ENCODE results near the gene C2orf42. TPM values are rescaled to one million over a fixed set of nuclear protein-coding genes. Genes with fewer than 3 reads are reported as not detected.
"Not testable (repeated sequence)": the region's sequence is repeated elsewhere in the genome, so short reads cannot be mapped to it uniquely, and the experiment has no call there.

C2orf42 gene
- total RNA-seq, 1 donor, result 26.9 TPM

DNA sequence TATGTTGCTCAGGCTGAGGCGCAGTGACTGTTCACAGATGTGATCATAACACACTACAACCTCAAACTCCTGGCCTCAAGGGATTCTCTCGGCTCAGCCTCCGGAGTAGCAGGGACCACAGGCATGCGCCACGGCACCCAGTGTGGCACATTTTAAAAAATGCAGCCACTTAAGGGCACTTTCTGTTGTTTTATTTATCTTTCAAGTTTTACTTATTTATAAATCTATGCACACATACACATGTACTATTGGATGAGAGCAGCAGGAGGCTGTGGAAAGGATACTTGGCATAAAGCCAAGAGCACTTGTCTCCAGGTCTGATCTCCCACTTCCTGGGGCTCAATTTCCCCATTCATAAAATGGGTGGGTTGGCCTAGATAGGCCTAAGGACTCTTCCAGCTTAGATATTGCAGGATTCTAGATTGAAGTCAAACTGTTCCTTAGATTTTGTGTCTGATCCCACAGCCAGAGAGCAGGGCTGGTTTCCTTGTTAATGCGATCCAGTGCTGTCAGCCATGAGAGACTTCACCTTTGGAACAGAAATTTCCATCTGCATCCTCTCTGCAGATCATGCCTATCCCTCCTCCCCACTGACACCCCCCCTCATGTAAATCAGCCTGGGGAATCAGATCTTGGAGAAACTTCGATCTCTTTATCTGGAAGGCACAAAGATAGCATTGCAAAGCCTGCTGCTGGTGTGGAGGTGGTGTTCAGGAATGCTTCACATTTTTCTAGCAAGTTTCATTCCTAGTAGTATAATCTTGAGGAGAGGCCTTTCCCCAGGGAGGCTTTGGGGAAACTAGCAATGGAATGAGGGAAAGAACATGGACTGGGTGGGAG is 78.8 kb downstream of the C2orf42 start:
- H3K4me3 ChIP-seq (ENCODE audit: low read depth, low read length), result no peak overlapping the region
- TF ChIP-seq, protein P1, sequence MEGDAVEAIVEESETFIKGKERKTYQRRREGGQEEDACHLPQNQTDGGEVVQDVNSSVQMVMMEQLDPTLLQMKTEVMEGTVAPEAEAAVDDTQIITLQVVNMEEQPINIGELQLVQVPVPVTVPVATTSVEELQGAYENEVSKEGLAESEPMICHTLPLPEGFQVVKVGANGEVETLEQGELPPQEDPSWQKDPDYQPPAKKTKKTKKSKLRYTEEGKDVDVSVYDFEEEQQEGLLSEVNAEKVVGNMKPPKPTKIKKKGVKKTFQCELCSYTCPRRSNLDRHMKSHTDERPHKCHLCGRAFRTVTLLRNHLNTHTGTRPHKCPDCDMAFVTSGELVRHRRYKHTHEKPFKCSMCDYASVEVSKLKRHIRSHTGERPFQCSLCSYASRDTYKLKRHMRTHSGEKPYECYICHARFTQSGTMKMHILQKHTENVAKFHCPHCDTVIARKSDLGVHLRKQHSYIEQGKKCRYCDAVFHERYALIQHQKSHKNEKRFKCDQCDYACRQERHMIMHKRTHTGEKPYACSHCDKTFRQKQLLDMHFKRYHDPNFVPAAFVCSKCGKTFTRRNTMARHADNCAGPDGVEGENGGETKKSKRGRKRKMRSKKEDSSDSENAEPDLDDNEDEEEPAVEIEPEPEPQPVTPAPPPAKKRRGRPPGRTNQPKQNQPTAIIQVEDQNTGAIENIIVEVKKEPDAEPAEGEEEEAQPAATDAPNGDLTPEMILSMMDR (IDR thresholded peaks at IDR 0.05; ENCODE audit: insufficient read depth, low read length), result no peak
- peak; percentile 89 for DNase-seq (ENCODE audit: low read depth)

DNA sequence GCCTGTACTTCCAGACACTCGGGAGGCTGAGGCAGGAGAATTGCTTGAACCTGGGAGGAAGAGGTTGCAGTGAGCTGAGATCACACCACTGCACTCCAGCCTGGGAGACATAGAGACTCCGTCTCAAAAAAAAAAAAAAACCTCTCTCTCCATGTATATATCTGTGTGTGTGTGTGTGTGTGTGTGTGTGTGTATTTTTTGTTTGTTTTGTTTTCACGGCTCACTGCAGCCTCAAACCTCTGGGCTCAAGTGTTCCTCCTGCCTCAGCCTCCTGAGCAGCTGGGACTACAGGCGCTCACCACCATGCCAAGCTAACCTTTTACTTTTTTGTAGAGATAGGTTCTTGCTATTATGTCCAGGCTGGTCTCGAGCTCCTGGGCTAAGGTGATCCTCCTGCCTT is 80.4 kb downstream of the C2orf42 start:
- not testable (repeated sequence) for H3K4me3 ChIP-seq (ENCODE audit: low read depth, low read length); DNase-seq (ENCODE audit: low read depth)

DNA sequence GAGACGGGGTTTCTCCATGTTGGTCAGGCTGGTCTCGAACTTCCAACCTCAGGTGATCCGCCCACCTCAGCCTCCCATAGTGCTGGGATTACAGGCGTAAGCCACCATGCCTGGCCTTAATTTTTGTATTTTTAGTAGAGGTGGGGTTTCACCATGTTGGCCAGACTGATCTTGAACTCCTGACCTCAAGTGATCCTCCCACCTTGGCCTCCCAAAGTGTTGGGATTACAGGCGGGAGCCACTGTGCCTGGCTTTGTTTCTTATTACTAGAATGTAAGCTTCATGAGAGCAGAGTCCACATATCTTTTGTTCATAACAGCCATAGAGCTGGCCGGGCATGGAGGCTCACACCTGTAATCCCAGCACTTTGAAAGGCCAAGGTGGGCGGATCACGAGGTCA is 84.7 kb downstream of the C2orf42 start:
- DNase-seq (ENCODE audit: low read depth); H3K4me3 ChIP-seq (ENCODE audit: low read depth, low read length): not testable (repeated sequence)

DNA sequence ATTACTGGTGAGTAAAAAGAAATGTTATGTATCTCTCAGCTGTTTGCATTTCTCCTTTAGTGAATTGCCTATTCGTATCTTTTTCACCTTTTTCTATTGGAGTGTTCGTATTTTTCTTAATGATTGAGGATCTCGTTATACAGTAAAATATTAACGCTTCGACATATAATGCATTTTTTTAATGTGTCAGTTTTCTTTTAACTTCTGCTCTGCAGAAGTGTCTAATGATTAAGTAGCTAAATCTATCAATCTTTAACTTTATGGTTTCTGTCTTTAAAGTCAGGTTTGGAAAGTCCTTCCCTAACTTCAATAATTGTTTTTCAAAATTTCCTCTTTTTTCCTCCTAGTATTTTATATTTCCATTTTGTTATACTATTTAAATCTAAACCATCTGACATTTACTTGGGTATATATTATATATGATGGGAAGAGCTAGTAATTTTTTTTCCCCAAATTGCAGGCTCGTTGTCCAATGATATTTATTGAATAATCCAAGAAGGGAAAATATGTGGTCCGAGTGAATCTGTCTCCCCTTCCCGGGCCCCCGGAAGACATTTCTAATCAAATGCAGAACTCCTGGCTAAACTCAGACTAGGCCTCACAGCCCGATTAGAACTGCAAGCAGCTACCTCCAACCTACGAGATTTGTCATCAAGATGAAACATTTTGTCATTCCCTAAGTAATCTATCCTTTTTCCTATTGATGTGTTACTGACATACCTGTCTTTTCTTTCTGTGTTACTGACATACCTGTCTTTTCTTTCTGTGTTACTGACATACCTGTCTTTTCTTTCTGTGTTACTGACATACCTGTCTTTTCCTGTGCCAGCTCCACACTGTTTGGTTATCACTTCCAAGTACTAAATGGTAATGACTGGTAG is 86.3 kb downstream of the C2orf42 start:
- H3K4me3 ChIP-seq (ENCODE audit: low read depth, low read length), result no peak overlapping the region
- DNase-seq (ENCODE audit: low read depth), result peak; percentile 65
- TF ChIP-seq, protein P1 (IDR thresholded peaks at IDR 0.05; ENCODE audit: insufficient read depth, low read length), result no peak

DNA sequence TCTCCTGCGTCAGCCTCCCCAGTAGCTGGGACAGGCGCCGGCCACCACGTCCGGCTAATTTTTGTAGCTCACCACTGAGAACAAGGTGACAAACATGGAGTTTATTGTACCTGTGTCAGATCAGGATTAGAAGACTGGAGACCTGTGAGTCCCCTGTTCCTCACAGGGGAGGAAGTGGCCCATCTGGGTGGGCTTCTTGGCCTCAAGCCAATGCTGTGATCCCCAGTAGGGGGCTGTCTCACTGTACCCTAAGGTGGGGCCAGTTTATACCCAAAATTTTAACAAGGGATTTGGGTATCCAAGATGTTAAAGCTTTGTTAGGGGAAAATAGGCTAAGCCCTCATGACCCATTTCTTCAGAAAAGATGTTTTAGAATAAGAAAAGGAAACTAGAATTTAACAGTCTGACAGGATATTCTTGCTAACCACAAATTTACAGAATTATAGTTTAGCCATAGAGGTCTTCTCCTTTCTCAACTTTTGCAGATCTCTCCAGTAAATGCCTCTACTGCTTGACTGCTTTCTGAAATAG is 87.2 kb downstream of the C2orf42 start:
- no peak for DNase-seq (ENCODE audit: low read depth)
- TF ChIP-seq, protein P1 (IDR thresholded peaks at IDR 0.05; ENCODE audit: insufficient read depth, low read length), result no peak
- H3K4me3 ChIP-seq (ENCODE audit: low read depth, low read length), result no peak overlapping the region

DNA sequence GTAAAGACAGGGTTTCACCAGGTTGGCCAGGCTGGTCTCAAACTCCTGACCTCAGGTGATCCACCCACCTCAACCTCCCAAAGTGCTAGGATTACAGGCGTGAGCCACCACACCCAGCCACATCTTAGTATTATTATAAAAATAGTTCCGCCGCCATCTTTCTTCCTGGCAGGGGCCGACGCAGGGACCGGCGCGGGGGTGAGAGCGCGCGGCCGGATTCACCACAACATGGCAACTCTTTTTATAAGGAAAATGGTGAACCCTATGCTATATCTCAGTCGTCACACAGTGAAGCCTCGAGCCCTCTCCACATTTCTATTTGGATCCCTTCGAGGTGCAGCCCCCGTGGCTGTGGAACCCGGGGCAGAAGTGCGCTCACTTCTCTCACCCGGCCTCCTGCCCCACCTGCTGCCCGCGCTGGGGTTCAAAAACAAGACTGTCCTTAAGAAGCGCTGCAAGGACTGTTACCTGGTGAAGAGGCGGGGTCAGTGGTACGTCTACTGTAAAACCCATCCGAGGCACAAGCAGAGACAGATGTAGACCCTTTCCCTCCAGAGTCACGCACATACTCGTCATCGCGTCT is 88.4 kb downstream of the C2orf42 start:
- DNase-seq (ENCODE audit: low read depth); H3K4me3 ChIP-seq (ENCODE audit: low read depth, low read length): not testable (repeated sequence)

DNA sequence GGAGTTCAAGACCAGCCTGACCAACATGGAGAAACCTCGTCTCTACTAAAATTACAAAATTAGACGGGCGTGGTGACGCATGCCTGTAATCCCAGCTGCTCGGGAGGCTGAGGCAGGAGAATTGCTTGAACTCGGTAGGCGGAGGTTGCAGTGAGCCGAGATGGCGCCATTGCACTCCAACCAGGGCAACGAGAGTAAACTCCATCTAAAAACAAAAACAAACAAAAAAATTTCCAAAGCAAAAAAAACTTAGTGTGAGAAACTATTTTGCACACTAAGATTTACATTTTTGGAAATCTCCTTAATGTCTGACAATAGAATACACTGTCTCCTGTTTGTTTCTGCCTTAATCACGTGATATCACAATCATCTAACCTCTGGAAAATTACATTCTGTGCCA is 89.1 kb downstream of the C2orf42 start:
- H3K4me3 ChIP-seq (ENCODE audit: low read depth, low read length), result not testable (repeated sequence)

DNA sequence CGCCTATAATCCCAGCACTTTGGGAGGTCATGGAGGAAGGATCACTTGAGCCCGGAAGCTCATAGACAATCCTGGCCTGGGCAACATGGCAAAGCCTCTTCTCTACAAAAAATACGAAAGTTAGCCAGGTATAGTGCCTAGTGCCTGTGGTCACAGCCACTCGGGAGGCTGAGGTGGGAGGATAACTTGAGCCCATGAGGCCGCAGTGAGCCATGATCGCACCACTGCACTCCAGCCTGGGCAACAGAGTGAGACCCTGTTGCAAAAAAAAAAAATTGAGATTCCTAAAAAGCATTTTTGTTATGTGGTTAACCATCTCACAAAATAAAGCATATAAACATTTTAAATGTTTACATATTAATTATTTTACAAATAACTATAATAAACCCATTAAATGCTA is 89.6 kb downstream of the C2orf42 start:
- no peak overlapping the region for H3K4me3 ChIP-seq (ENCODE audit: low read depth, low read length)
- no peak for DNase-seq (ENCODE audit: low read depth)
- TF ChIP-seq, protein P1 (IDR thresholded peaks at IDR 0.05; ENCODE audit: insufficient read depth, low read length), result no peak

More for the DNA sequence above, 89.1 kb downstream of the C2orf42 start:
- DNase-seq (ENCODE audit: low read depth), result not testable (repeated sequence)

Other genes with a start within 250 kb of the C2orf42 start
- gene ASPRV1, start 229.4 kb downstream of the C2orf42 start, total RNA-seq (ENCODE audit: low replicate concordance), result 0.54 TPM in 1 of 2 replicates, not detected in the other
- 13.0 and 68.5 TPM in 2 replicates for gene PCBP1, start 103.5 kb downstream of the C2orf42 start, total RNA-seq (ENCODE audit: low replicate concordance)
- 79.0 and 117 TPM in 2 replicates for gene TIA1, start 57.6 kb upstream of the C2orf42 start, total RNA-seq (ENCODE audit: low replicate concordance)
- 75.5 and 130 TPM in 2 replicates for gene PCYOX1, start 67.1 kb upstream of the C2orf42 start, total RNA-seq (ENCODE audit: low replicate concordance)
- 201 and 217 TPM in 2 replicates for gene SNRPG, start 102.7 kb upstream of the C2orf42 start, total RNA-seq (ENCODE audit: low replicate concordance)
- 35.5 and 36.6 TPM in 2 replicates for gene FAM136A, start 111.0 kb upstream of the C2orf42 start, total RNA-seq (ENCODE audit: low replicate concordance)